Retina (tissue), 1 donor: Measurements from ENCODE around the gene RPL18.

Source experiments
- DNase-seq: peaks from one replicate; pipeline ENCODE4 v3.0.0-alpha.2; 2016

RPL18 gene

DNA sequence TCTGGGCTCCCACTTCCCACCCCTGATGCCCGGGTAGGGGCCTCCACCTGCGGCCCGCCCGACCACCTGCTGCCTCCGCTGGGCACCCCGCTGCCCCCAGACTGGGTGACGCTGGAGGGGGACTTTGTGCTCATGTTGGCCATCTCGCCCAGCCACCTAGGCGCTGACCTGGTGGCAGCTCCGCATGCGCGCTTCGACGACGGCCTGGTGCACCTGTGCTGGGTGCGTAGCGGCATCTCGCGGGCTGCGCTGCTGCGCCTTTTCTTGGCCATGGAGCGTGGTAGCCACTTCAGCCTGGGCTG lies 10.3 kb upstream of the RPL18 start:
- DNase-seq = no peak

GRCh38 chr19:48628486-48629296 lies 9.7 kb upstream of the RPL18 start:
- DNase-seq = no peak

GRCh38 chr19:48627865-48628314 lies 8.9 kb upstream of the RPL18 start:
- DNase-seq = no peak

GRCh38 chr19:48627201-48627864 lies 8.4 kb upstream of the RPL18 start:
- DNase-seq = no peak

GRCh38 chr19:48625891-48626327 lies 6.9 kb upstream of the RPL18 start:
- no peak for DNase-seq

DNA sequence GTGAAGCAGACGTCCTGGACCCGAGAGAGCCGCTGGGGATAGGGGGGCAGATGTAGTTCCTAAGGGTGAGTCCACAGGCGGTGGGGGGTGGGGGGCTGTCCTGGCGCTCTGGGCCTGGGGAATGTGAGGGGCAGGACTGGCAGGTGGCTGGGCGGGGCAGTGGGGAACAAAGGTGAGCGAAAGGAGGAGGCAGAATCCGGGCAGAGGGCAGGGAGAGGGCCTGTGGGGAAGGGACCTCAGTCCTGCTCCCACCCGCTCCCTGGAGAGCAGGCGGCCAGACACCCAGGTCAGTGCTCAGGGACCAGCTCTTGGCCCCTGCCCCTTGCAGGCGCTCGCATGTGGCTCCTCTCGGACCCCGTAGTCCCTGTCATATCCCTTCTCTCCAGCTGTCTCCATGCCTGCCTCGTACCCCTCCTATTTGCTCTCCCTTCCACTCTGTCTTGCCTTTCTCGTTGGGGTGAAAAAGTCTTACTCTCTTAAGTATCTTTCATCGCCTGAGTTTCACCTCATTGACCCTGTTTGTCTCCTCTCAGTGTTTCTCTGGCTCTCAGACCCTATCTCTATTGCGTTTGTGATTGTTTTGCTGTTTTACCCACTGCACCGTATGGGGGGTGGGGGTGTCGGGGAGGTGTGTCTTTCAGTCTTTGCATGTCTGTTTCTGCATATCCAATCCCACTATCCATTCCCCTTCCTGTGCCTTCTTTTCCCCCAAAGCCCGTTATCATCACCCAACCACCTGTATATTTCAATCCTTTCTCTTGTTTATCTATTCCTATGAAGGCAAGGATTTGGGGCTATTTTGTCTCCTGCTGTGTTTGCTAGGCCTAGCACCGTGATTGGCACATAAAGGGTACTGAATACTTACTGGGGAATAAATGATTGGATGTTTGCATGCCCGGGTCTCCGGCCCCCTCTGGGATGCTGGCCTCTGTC lies 6.1 kb upstream of the RPL18 start:
- DNase-seq = no peak

DNA sequence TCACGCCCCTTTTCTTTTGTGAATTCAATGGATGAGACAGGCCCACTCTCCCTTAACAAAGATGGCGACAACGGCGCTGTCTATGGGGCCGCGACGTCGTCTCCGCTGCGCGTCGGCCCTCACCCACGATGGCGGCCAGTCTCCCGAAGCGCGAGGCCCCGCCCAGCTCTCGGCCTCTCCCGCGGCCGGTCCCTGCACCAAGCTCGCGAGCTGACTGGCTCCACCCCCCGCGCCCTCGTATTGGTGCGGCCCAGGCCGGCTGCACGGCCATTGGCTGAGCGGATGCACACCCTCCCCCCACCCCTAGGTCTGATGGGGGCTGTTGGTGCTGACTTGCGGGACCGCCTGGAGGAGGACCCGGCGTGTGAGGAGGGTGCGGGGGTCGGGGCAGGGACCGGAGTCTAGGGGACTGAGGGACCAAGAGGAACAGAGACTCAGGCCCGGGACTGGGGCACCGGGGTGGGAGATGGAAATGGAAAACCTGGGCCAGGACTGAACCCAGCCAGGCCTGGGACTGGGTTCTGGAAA lies 5.2 kb upstream of the RPL18 start:
- DNase-seq = peak; percentile 95

DNA sequence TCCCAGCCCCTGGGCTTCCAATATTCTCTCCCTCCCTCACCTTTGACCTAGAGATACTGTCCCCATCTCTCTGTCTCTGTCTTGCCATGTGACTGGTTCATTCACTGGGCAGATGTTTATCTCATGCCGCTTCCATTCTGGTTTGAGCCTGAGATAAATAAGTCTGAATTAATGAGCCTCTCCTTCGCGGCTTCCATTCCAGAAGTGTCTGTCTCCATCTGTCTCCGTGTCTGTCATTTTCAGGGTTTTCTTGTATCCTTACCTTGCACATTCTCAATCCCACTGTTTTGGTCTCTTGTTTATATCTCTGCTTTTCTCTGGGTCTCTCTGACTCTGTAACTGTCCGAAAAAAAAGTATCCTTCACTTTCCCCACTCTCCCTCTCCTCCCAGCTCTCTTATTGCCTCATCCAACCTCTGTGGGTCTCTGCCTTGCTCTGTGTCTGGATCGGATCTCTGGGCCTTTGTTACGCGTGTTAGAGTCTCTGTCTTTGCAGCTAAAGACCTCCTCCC lies 4.6 kb upstream of the RPL18 start:
- no peak for DNase-seq

GRCh38 chr19:48619692-48620585 lies 961 bp upstream of the RPL18 start:
- no peak for DNase-seq

- no peak for DNase-seq
Measured at GRCh38 chr19:48618278-48618915, 581 bp downstream of the RPL18 start.

DNA sequence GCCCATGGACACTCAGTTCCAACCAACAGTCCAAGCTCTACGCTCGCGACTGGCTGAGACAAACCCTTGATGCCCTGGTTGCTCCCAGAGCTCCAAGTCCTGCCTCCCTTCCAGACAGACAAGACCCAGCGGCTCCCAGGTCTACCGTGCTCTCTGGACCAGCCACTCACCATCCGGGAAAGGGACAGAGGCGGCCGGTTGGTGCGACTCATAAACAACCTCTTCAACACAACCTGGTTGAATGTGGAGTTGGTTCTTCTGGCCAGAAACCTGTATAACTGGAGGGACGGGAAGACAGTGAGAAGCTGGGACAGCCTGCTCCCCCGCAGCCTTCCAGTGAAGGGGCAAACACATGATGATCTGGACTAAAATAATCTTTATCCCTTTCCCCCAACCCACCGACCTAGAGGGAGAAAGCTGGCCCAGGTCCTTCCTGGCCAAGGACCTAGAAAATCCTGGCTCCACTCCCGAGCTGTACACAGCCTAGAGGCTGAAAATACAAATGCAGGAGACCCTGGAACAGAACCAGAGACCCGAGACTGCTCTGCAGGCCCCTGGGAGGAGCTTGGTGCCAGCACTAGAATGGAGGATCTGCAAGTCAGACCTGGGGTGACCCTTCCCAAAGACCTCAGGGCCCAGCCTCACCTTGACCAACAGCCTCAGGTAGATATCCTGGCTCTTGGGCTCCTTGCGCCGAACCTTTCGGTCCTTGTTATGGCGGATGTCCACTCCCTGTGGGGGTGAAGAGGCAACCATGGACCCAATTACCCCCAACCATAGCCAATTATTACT lies 1.6 kb downstream of the RPL18 start:
- no peak for DNase-seq

DNA sequence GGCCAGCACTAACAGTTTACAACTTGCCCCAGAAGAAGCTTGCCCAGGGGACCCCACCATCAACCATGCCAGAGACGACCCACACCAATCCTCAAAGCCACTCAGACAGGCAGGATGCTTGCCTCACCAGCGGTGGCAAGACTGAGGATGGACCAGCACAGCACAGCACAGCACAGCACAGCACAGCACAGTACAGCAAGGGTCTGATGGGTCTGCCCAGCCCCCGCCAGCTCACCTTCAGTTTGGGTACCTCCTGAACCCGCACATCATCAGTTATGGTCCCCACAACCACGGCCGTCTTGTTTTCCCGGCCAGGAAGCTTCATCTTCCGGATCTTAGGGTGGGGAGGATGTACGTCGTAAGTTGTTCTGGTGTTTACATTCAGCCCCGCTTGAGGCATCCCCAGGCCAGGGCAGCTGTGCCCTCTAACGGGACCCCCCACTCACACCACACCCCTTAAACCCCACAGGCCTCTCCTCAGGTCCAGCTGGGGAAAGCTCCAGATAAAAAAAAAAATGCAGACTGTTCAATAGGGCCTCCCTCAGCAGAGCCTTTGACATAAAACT lies 2.4 kb downstream of the RPL18 start:
- no peak for DNase-seq

DNA sequence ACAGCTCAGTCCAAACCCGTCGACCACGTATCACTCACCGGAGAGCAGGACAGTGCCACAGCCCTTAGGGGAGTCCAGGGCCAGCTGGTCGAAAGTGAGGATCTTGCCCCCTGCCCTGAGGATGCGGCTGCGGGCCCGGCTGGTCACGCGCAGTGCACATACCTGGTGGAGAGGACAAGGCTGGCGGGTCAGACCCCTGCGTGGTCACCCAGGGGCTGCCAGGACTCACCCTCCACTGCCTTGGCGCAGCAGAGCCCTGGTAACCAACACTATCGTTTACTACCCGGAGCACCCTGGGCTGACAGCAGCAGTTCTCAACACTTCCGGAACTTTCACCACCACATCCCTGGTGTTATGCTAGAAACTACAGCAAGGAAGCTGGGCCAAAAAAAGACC lies 2.9 kb downstream of the RPL18 start:
- DNase-seq = no peak

GRCh38 chr19:48615231-48616040 lies 3.5 kb downstream of the RPL18 start:
- DNase-seq = no peak

DNA sequence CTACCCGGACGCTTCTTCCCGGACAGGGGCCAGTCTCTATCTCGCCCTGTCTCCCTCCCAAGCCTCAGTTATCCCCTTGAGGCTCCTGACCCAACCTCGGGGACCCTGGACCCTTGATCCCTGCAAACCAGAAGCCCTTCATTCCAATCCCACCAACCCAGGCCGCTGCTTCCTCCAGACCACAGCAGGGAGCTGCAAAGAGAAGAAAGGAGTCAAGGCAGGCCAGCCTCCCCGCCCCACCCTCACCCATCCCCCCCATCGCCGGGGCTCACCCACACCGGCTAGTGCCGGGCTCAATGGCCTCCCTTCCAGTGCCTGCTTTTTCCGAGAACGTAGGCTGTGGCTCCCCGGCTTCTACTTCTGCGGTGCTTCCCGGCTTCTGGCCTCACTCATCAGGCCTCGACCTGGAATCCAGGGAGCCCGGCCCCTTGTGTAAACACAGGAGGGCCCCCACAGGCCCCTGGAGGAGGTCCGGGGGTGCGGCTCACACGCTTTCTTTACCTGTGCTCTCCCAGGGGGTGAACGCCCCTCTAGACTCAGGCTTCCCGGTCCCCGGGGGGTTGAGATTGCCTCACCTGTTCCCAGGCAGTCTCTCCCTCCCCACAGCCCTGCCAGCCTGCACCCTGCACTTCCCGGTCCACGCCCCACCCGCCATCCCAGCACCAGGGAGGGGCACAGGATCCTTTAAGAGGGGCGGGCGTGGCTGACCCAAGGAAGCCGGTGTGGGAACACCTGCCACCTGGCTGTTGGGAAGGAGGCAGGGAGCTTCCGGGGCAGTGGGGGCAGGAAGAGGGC lies 4.3 kb downstream of the RPL18 start, which contains the start of gene FAM83E:
FAM83E (minus strand) TSS at position 641 of the 795 bp plus-strand sequence. CDS start 1,704 bp downstream, outside the sequence.
- DNase-seq = no peak

GRCh38 chr19:48613852-48614435 lies 5.0 kb downstream of the RPL18 start:
- DNase-seq = no peak

GRCh38 chr19:48613024-48613851 lies 5.7 kb downstream of the RPL18 start:
- no peak for DNase-seq
